Left colon (tissue), 2 donors: ENCODE results near the gene PEA15. TPM values are rescaled to one million over a fixed set of nuclear protein-coding genes. Genes with fewer than 3 reads are reported as not detected.

Experiments used
- ATAC-seq: fragments of 200-7000 bp; cut with Tn5 transposase; one replicate; pipeline ENCODE4 v1.9.1; 2020; ENCODE audit warnings: mild to moderate bottlenecking, moderate library complexity
- DNase-seq, 2 donors: peaks; one replicate each; pipeline ENCODE4 v3.0.0-alpha.2; 2020
- intact Hi-C, 2 donors: fragments of 100-400 bp; cut with DNase I in 1 of 2; cut with micrococcal nuclease in 1 of 2; formaldehyde crosslinking; loops; one replicate each; pipeline versions ENCODE4 v1.11.2 to v1.14.0; 2022; cut with DNase I, micrococcal nuclease
- total RNA-seq, 2 donors: library from RNA; stranded (reverse); fragmentation: NEBNext Ultra II Directional; extraction: Animal tissue kit (Norgen Biotek cat#: 25700); gene quantifications; one replicate each; pipeline ENCODE4 v1.2.1, GENCODE V29; 2021
- donor health status: DM: no; HTN: no; CAD: no.
- donor health status: DM: yes; HTN: yes; CAD: no.

PEA15 gene
- total RNA-seq, 2 donors from 2014 or later, result 26.2 to 42.4 TPM

DNA sequence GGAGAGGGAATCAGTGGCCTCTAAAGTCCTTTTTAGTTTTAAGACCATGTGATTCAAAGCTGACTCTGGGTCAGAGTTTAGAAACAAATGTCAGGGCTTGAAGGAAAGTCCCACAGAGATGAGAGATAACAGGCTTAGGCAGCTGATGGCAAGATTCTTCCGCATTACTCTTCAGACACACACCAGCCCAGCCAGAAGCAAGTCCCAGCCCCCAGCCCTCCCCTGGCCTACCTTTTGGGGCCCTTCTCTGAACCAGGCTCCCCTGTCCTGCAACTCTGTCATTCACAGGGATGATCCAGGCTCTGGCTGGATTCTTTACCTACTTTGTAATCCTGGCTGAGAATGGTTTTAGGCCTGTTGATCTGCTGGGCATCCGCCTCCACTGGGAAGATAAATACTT is 28.0 kb upstream of the PEA15 start:
- DNase-seq (no peak), ATAC-seq (no peak)
- intact Hi-C loops, result no loop called here

DNA sequence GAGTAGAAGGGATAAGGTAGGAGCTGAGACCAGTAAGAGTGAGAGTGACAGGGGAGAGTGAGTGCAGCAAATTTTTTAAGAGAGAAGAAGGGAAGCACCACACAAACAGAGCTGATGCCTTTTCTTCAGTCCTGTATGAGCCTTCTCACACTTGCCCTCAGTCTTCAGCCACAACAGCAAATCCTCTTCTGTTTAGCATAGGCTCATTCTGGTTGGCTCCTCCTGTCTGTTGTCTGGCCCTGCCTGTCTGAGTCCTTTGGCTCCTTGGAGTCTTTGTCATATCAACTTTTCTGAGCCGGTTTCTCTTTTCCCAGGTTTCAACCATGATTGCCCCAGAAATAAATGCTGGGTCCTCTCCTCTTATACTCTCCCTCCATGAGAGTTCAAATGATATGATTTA is 27.5 kb upstream of the PEA15 start:
- no peak for DNase-seq
- intact Hi-C loops, result no loop called here
- ATAC-seq, result no peak

DNA sequence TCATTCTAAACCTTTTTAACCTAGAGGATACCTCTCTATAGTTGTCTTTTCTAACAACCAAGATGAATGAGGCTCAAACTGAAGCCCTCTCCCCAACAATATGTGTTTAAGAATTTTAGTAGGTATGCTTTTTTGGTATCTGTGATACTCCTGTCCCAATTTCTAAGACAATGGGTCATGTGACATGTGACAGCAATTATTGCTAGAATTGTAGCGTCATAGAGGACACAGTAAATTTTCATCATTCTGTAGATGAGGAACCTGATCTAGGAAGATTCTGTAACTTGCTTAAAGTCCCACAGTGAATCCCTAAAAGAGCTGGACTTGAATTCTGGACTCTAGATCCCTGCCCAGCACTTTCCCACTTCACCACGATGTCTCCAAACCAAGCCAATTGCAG is 26.5 kb upstream of the PEA15 start:
- intact Hi-C loops, result no loop called here
- no peak for DNase-seq
- no peak for ATAC-seq

DNA sequence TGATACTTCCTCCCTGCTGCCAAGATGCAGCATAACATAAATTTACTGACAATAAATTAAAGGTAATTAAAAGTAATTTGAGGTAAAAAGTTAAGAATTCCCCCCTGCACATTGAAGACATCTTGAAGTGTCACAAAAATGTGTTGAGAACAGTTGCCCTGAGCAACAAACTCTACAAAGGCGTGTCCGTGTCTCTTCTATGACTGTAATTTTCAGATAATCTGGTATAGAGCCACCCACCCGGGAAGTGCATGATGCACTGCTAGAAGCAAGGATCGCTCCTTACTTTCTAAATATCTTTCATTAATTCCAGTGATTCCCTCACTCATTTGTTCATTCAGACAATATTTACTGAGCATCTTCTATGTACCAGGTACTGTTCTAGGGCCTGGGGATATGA is 25.8 kb upstream of the PEA15 start:
- DNase-seq (no peak), ATAC-seq (no peak)
- intact Hi-C loops, result no loop called here

DNA sequence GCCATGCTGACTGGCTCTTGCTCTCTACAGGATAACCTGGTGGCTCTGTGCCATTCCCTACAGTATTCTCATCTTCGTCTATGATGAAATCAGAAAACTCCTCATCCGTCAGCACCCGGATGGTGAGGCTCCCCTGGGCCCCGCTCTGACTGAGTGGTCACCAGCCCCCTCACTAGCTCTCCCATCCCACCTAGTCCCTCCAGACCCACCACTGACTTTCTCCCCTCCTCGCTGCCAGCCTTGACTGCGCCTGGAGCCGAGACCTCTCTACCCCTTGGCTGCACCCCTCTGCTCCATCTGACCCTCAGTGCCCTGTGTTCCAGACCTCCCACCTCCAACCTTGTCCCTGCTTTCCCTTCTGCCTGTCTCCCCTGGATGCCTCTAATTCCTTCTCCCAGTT is 18.9 kb upstream of the PEA15 start:
- DNase-seq (no peak), ATAC-seq (no peak)
- intact Hi-C loops, result no loop called here

DNA sequence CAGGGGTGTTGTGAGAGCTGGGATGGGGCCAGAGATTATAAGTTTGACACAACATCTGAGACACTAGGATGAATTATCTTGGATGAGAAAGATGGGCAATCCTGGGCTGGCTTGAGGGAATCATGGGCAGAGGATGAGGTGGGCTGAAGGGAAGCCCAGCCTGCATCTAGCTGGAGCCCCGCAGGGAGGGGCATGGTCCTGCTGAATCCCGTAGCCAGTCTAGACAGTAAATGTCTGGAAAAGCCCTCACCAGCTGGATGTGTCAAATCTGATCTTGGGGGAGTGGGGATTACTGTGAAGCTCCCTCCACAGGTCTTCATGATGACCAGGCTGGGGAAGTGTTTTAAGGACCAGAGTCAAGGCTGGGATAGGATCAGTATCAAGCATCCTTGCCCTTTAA is 18.5 kb upstream of the PEA15 start:
- DNase-seq (no peak), ATAC-seq (no peak)
- intact Hi-C loops, result no loop called here

DNA sequence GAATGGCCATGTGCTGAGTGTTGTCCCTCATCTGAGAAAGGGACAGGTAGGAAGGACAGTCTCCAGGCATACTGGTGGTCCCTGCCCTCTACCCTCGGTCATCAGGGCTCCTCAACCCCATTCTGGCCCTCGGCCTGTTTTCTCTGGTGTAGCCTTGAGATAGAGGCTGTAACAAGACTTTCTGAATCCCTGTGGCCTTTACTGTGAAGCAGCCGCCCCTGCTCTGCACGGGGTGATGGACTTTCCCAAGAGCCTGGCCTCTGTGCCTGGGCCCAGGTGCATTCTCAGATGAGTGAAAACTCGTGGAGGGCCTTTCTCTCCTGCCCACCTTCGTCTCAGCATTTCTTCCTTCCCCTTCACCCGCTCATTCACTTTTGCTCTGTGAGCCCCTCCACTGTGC is 17.8 kb upstream of the PEA15 start:
- intact Hi-C loops, result no loop called here
- DNase-seq (no peak), ATAC-seq (no peak)

DNA sequence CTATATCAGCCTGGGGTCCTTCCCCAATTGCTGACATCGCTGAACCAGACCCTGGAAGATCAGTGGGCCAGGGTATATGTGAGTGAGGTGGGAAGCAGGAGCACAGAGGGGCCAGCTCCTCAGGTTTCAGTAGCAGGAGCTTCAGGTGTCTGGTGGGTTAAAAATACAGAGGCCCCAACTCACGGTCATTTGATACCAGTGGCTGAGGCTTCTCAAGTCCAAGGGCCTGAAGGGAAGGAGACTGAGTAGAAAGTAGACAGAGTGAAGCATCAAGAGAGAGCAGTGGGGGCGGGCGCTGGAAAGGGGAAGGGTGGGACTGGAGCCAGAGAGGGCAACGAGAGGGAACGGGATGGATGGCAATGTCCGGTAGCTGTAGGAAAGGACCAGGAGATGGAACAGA is 16.8 kb upstream of the PEA15 start:
- DNase-seq (no peak), ATAC-seq (no peak)
- intact Hi-C loops, result no loop called here

DNA sequence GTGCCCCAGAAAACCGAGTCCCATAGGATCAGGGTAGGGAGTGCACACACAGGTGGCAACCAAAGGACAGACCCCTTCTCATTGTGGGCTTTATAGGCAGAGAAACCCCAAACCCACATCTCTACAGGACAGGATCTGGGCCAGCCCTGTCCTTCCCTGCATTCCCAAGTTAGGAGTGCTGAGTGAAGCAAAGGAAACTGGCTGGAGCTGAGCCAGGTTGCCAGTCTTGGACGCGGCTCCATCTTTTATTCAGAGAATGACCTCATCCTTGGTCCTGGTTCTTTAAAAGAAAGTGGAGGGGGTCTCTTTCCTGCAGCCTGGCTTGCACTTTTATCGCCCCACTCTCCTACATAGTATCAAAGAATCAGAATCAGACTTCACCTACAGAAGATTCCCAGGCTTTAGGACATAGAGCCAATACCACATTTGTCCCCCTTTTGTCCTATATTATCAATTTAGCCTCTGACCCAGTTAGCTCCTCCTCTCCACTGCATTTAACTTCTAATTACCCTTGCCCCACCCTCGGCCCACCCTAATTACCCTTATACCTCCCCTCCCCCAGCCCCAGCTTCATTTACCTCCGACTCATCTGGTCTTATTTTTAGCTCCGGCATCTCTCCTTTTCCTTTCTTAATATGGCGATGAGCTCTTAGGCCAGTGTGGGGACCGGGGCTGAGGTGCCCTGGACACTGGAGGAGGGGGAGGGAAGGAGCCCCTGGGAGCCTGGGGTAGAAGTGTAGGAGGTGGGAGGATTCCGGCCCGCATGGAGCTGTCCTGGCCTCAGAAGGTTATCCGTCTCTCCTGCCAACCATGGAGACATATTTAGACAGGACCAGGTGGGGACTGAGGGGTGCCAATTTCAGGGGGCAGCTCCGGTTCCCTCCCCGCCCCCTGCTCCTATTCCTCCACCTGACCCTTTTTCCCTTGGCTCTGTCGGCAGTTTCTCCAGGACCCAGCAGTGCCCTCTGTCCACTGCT is 15.2 kb upstream of the PEA15 start, which contains the start of gene CASQ1:
CASQ1 (plus strand) TSS at position 927 of the 977 bp plus-strand sequence. CDS start 177 bp downstream, outside the sequence.
- DNase-seq (no peak), ATAC-seq (no peak)
- intact Hi-C loops, result loop anchor here in 1 of 2 donors (5.0 kb wide), 1 partner anchor 102 kb away; no protein-coding TSS in a partner anchor

DNA sequence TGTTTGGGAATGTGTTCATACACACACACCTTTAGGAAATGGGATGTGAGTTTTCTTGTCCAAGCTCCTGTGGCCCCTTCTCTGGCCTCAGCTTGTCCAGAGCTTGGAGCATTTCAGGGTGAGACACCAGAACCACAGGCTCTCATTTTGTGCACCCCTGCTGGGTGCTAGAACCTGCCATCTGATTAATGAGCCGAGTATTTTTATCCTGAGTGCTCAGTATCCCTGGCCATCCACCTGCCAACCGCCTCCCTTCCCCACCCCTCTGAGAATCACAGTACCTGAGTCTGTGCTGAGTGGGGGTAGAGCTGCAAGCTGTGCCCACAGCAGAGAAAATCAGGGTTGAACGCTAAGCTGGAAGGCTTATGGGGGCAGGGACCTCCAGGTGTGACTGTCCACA is 13.4 kb upstream of the PEA15 start:
- ATAC-seq (no peak), DNase-seq (no peak)
- intact Hi-C loops, result loop anchor here in 1 of 2 donors (2.0 to 5.0 kb wide), 2 partner anchors 27 to 101 kb away; no protein-coding TSS in a partner anchor

DNA sequence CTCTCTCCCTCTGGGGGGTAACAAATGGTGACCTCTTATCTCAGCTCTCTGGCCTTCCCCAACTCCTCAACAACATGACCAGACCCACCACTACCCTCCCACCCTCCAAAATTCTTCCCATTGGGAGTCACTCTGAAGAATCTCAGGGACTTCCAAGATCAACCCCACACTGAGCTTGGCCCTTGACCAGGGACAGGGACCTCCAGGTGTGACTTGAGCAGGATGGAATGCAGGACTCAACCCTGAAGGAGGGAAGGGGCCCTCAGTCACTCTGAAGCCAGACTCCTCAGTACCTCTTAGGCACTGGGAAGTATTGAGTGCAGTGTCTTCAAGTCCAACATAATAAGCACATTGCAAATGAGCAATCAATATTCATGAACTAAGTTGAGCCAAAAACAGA is 12.9 kb upstream of the PEA15 start:
- intact Hi-C loops, result loop anchor here in 1 of 2 donors (2.0 to 5.0 kb wide), 2 partner anchors 27 to 100 kb away; no protein-coding TSS in a partner anchor
- ATAC-seq (no peak), DNase-seq (no peak)

DNA sequence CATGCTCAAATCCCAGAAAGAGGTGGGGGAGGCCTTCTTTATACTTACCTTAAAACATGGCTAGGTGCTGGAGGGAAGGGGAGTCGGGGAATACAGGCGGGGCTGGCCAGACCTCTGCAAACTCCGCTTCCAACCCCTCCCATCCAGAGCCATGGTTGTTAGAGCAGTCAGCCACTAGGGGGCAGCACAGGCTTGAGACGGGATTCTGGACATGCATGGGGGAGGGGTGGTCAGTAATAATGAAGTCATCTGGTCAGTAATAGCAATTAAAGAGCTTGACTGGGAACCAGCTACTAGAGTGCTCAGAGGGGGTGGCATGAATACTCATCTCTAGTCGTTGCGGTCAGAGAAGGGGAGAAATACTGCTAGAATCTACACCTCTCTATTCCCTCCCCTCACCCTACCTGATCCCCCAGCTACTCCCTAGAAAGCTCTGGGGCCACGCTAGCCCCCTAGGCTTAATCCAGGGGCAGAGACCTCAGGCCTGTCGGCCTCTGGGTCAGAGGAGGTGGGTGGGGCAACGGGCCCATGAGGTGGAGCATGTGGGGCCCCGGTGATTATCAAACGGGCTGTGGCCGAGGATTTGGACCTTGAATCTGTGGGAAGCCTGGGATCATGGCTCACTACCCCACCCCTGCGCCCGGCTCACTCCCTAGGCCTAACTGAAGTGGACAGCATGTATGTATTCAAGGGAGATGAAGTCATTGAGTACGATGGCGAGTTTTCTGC is 11.9 kb upstream of the PEA15 start:
- peak; percentile 92 for ATAC-seq
- peak; percentile 62 to 85 for DNase-seq
- intact Hi-C loops, result loop anchor here in 1 of 2 donors (2.0 to 5.0 kb wide), 2 partner anchors 26 to 99 kb away; no protein-coding TSS in a partner anchor

DNA sequence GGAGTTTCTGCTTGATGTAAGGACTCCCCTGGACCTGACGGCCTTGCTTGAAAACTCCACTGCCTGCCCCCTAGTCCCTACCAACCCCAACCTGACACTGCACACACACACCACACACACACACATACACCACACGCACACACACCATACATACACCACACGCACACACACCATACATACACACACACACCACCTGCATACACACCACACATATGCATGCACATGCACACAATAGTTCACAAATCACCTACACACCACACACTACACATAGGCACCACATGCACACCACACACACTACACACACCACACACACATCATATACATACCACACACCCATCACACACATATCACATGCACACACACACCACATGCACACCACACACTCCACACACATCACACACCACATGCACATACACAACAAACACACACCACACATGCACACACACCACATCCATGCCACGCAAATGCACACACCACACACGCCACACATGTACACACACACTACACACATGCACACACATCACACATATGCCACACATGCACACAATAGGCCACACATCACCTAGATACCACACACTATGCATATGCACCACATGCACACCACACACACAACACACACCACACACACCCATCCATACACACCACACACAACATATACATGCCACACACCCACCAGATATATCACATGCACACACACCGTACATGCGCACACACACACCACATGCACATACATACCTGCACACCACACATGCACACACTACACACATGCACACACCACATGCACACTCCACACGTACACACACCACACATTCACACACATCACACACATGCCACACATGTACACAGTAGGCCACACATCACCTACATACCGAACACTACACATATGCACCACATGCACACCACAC is 11.1 kb upstream of the PEA15 start:
- intact Hi-C loops, result loop anchor here in 1 of 2 donors (2.0 to 5.0 kb wide), 2 partner anchors 25 to 98 kb away; no protein-coding TSS in a partner anchor
- DNase-seq (no peak), ATAC-seq (no peak)

DNA sequence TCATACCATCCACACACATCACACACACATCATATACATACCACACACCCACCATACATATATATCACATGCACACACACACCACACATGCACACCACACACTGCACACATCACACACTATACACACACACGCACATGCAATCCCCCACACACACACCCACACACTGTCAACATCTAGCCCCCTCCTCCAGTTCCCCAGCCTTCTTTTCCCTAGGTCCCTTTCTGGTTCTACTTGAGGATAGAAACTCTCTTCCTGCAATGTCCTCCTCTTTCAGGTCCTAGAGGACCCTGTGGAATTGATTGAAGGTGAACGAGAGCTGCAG is 10.5 kb upstream of the PEA15 start:
- intact Hi-C loops, result loop anchor here in 1 of 2 donors (5.0 kb wide), 1 partner anchor 98 kb away; no protein-coding TSS in a partner anchor
- no peak for ATAC-seq
- no peak for DNase-seq

DNA sequence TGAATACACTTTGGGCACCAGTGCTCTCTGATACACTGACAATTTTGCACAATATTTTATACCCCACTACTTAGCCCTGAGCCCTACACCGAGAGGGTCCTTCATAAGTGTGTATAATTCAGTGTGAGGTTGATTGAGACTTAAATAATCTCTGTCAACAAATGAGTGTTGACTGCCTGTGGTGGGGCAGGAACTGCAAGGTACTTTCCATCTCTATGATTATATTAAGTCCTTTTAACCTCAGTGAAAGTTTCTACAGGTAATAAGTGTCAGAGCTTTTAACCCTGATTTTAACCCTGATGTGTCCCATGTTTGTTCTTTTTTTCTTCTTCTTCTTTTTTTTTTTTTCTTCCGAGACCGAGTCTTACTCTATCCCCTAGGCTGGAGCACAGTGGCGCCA is 9.0 kb upstream of the PEA15 start:
- intact Hi-C loops, result no loop called here
- DNase-seq, result no peak

DNA sequence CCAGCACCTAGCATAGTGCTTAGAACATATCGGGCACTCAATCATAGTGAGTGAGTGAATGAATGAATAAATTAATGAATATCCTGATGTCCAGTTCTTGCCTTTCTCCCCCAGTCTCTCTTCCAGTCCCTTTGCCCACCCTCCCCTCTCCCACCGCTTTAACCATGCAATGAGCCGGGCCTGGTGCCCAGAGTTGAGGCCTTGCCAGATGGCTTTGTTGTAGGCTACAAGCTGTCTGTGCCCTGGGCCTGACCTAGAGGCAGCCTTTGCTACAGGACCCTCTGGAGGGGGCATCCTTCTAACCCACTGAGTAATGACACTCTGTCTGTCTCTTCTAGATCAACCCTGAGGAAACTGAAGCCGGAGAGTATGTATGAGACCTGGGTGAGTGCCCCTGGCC is 8.0 kb upstream of the PEA15 start:
- ATAC-seq, result no peak
- intact Hi-C loops, result no loop called here
- no peak for DNase-seq

More for the DNA sequence above, 9.0 kb upstream of the PEA15 start:
- ATAC-seq, result no peak

DNA sequence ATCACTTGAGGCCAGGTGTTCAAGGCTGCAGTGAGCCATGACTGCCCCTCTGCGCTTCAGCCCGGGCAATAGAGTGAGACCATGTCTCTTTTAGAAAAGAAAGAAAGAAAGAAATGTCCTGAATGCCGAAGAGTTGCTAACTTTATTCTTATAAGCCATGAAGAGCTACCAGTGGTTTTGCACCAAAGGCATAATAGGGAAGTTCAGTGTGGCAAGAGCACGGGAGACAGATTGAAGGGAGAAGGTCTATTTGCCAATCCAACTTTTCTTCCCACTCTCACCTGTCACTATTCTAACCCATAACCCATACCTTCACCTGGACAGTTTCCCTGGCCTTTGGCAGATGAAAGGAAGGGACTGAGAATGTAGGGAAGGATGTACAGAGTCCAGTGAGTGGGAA is 4.4 kb upstream of the PEA15 start:
- no peak for DNase-seq
- ATAC-seq, result no peak
- intact Hi-C loops, result no loop called here

DNA sequence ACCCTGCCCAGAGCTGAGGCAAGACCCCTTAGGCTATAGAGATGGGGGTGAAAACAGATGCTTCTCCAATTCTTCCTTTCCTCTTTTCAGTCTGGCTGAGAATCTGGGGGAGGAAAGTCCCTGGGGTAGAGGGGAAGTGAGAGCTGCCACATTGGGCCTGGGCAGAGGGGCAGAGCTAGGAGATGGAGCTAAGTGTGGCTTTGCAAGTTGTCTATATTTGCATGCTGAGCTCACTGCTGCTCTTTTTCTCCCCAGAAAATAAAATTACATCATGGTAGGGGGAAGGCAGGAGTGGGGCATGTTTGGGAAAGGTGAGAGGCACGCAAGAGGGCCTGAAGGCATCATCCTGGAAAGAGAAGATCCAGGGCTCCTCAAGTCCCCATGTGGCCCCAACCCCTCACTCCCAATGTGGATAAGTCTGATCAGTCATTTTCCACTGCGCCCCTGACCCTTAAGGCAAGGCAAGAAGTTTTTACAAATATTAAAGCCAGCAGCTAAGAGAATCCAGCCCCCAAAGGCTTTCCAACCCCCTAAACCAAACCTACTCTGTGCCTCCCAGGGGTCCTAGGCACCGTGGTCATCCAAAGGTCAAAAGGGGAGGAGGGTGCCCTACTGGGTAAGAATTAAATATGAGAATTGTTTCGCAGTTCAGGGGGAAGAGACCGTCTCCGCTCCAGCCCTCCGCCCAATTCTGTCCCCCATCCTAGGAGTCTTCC is 500 bp upstream of the PEA15 start:
- DNase-seq (no peak), ATAC-seq (no peak)
- intact Hi-C loops, result no loop called here
